Osteoblast (primary cell): Measurements from ENCODE around the gene PTPRN2. TPM values are rescaled to one million over a fixed set of nuclear protein-coding genes. Genes with fewer than 3 reads are reported as not detected.

Experiments
- DNase-seq: peaks from one replicate; pipeline ENCODE4 v3.0.0; 2011; ENCODE audit warnings: low spot score, mixed read lengths; ENCODE audit not compliant: insufficient read length; ENCODE audit errors: missing footprints
- H2AFZ ChIP-seq: 2 replicates; pipeline ENCODE4 v1.6.0; 2011; ENCODE audit warnings: mild to moderate bottlenecking, low read length
- H3K27ac ChIP-seq: 2 replicates; pipeline ENCODE4 v1.5.1; 2011; ENCODE audit warnings: mild to moderate bottlenecking, low read depth, low read length, moderate library complexity
- H3K27me3 ChIP-seq: 2 replicates; pipeline ENCODE4 v1.6.0; 2012; ENCODE audit warnings: mild to moderate bottlenecking, control low read depth, inconsistent platforms, low read length, moderate library complexity; ENCODE audit not compliant: insufficient read depth
- H3K36me3 ChIP-seq: 2 replicates; pipeline ENCODE4 v1.5.1; 2011; ENCODE audit warnings: mild to moderate bottlenecking, low read length, control low read depth, moderate library complexity; ENCODE audit not compliant: insufficient read depth
- H3K4me1 ChIP-seq: 2 replicates; pipeline ENCODE4 v1.5.1; 2011; ENCODE audit warnings: mild to moderate bottlenecking, low read length, control low read depth, moderate library complexity; ENCODE audit not compliant: insufficient read depth
- H3K4me2 ChIP-seq: 2 replicates; pipeline ENCODE4 v1.6.0; 2011; ENCODE audit warnings: mild to moderate bottlenecking, low read length; ENCODE audit not compliant: insufficient read depth
- H3K4me3 ChIP-seq: fragments of 200-600 bp; sonication (generic); 3 replicates; pipeline ENCODE4 v1.5.1; 2012; ENCODE audit warnings: mild to moderate bottlenecking, low read length, inconsistent platforms; ENCODE audit not compliant: insufficient read depth
- H3K79me2 ChIP-seq: 2 replicates; pipeline ENCODE4 v1.6.0; 2012; ENCODE audit warnings: mild to moderate bottlenecking, low read length, control low read depth, inconsistent platforms; ENCODE audit not compliant: insufficient read depth
- H3K9me3 ChIP-seq: 2 replicates; pipeline ENCODE4 v1.5.1; 2011; ENCODE audit warnings: low read depth, low read length, control low read depth
- H4K20me1 ChIP-seq: 2 replicates; pipeline ENCODE4 v1.6.0; 2012; ENCODE audit warnings: mild to moderate bottlenecking, low read length, control low read depth; ENCODE audit not compliant: insufficient read depth
- CTCF ChIP-seq: IDR thresholded peaks from 2 replicates; pipeline ENCODE4 v1.5.1; 2011; ENCODE audit warnings: mild to moderate bottlenecking, low read depth, low read length, moderate library complexity; ENCODE audit errors: extremely low read depth
- total RNA-seq: library from RNA; depleted of rRNA; stranded (reverse); fragments of >200 nt; gene quantifications from 2 replicates; pipeline ENCODE4 v1.2.3, GENCODE V29; 2012

PTPRN2 gene
- total RNA-seq, 1 donor, result 0.36 TPM

GRCh38 chr7:157542068-157543021, 1045.3 kb downstream of the PTPRN2 start:
- Histone ChIP-seq H2AFZ (no peak overlapping the region), H3K4me3 (no peak overlapping the region), H3K4me2 (no peak overlapping the region), H3K4me1 (no peaks in the 10 kb centered on the region), H3K79me2 (no peaks in the 10 kb centered on the region), H3K27me3 (no peaks in the 10 kb centered on the region), H4K20me1 (no peaks in the 10 kb centered on the region), H3K27ac (no peak overlapping the region), H3K9me3 (no peaks in the 10 kb centered on the region), H3K36me3 (no peaks in the 10 kb centered on the region)
- TF ChIP-seq CTCF, result no peak
- peak; percentile 67 for DNase-seq

GRCh38 chr7:157541295-157542067, 1046.1 kb downstream of the PTPRN2 start:
- Histone ChIP-seq H2AFZ (no peak overlapping the region), H3K9me3 (no peaks in the 10 kb centered on the region), H4K20me1 (no peaks in the 10 kb centered on the region), H3K79me2 (no peaks in the 10 kb centered on the region), H3K27ac (no peak overlapping the region), H3K36me3 (no peaks in the 10 kb centered on the region), H3K4me1 (no peaks in the 10 kb centered on the region), H3K27me3 (no peaks in the 10 kb centered on the region), H3K4me3 (no peak overlapping the region), H3K4me2 (no peak overlapping the region)
- TF ChIP-seq CTCF, result no peak
- peak; percentile 73 for DNase-seq

- Histone ChIP-seq H3K4me1 (no peaks in the 10 kb centered on the region), H3K79me2 (no peaks in the 10 kb centered on the region), H3K9me3 (no peaks in the 10 kb centered on the region), H3K36me3 (no peaks in the 10 kb centered on the region), H3K4me3 (no peak overlapping the region), H3K4me2 (no peak overlapping the region), H4K20me1 (no peaks in the 10 kb centered on the region), H3K27me3 (no peaks in the 10 kb centered on the region), H3K27ac (no peak overlapping the region), H2AFZ (no peak overlapping the region)
- DNase-seq, result peak; percentile 46
- no peak for TF ChIP-seq CTCF
These were observed 1046.9 kb downstream of the PTPRN2 start for GRCh38 chr7:157540606-157541294.
